Measurements from ENCODE around the gene TEX55.
"Not testable (repeated sequence)": the region's sequence is repeated elsewhere in the genome, so short reads cannot be mapped to it uniquely, and the experiment has no call there.

The TEX55 gene

DNA sequence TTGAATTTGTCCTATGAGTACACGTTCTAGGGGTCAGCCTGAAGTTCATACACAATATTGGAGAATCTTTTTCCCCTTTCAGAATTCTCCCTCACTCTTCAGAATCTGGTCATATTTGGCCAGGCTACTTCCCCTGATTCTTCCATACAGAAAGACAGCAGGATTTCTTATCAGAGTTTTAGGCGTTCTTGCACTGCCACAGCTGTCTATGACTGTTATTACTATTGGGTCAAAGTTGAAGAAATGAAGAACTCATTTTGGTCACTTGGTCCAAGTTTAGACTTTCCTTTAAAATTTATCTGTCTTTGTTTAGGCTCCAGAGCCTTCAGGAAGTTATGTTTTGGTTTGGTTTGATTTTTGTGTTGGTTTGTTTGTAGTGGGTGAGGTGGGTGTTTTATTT lies 12.0 kb downstream of the TEX55 start:
- FAIRE-seq, result no peak
- no peak for DNase-seq (ENCODE audit: extremely low spot score, insufficient read length, low read depth)

- no peak for FAIRE-seq
Observed at GRCh38 chr3:119160361-119160760, 14.4 kb downstream of the TEX55 start.

DNA sequence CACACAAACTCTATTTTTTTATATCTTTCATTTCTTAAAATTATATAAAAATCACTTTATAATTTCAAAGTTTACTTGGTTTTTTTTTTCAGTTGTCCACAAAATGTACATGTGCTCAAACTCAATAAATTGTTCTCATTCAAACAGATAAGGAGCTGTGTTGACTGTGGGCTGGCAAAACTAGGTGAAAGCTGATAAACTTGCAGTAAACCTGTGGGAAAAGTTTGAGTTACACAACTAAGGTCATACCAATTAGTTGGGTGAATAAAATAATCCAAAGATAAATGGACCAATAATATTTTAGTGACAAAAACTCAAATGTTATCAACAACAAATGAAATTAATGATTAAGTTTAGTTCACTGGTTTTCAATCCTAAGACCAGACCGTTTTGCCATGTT lies 14.8 kb downstream of the TEX55 start:
- DNase-seq (ENCODE audit: extremely low spot score, insufficient read length, low read depth) (no peak), FAIRE-seq (no peak)

More at GRCh38 chr3:119160361-119160760, 14.4 kb downstream of the TEX55 start:
- DNase-seq (ENCODE audit: extremely low spot score, insufficient read length, low read depth), result no peak

- FAIRE-seq (no peak), DNase-seq (ENCODE audit: extremely low spot score, insufficient read length, low read depth) (no peak)
Observed at GRCh38 chr3:119161240-119161639, 15.3 kb downstream of the TEX55 start.

GRCh38 chr3:119164745-119165144 lies 18.8 kb downstream of the TEX55 start:
- not testable (repeated sequence) for DNase-seq (ENCODE audit: extremely low spot score, insufficient read length, low read depth); FAIRE-seq

GRCh38 chr3:119170821-119171220 lies 24.9 kb downstream of the TEX55 start:
- FAIRE-seq, result no peak
- no peak for DNase-seq (ENCODE audit: extremely low spot score, insufficient read length, low read depth)

DNA sequence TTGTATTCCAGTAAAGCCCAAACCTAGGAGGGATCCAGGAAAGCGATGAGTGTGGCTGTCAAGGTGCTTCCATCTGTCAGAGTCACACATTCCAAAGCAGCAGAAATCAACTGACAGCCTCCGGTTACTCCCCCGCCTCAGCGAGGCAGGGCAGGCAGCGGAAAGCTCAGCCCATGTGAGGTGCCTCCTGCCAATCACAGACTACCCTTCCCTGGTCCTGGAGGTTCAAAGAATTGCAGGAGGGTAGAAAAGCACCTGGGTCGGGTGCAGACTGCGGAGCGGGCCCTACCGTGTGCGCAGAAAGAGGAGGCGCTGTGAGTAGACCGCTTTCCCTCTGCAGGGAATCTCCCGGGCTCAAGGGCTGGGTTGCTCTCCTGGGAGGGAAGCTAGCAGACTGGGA lies 27.4 kb downstream of the TEX55 start, which contains the start of gene UPK1B:
Gene UPK1B, plus strand, starts transcription at position 274 of the 400 bp plus-strand sequence. CDS start 13,144 bp downstream, outside the sequence.
- FAIRE-seq (no peak), DNase-seq (ENCODE audit: extremely low spot score, insufficient read length, low read depth) (no peak)

- DNase-seq (ENCODE audit: extremely low spot score, insufficient read length, low read depth) (no peak), FAIRE-seq (no peak)
Observed at GRCh38 chr3:119175872-119176756, 30.1 kb downstream of the TEX55 start.

- DNase-seq (ENCODE audit: extremely low spot score, insufficient read length, low read depth), result no peak
- no peak for FAIRE-seq
Observed at GRCh38 chr3:119176778-119177177, 30.8 kb downstream of the TEX55 start.

DNA sequence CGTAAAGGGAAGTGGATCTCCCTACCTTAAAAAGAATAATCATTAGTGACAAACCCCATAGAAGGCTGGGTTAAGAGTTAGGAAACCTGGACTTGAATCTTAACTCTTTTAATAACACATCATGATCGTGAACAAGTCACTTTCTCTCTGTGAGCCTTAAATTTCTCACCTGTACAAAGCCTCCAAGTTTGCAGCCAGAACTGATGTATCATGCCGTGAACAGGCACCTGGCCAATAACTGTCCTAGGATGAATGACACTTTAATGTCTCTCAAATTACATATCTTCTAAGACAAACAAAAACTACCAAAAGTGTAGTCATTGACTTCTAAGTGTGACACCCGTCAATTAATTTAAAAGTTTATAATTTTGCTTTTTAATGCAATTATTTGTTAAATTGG lies 31.4 kb downstream of the TEX55 start:
- no peak for FAIRE-seq
- no peak for DNase-seq (ENCODE audit: extremely low spot score, insufficient read length, low read depth)

DNA sequence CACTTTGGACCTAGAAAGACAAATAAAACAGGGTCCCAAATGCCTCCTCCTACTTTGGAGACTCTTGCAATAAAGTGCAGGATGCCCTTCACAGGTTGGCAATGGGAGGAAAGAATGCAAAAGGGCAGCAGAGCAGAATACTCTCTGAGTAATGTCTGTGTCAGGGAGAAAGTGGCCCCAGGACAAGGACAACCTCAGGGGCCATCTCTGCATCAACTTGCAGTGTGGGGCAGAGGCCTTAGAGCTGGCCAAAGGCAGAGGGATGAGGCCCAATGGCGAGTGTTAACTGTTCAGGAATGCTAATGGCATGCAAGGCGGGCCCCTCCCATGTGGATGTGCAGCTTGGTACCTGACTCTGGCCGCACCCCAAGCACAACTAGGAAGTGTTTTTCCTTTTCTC lies 35.8 kb downstream of the TEX55 start:
- no peak for DNase-seq (ENCODE audit: extremely low spot score, insufficient read length, low read depth)
- no peak for FAIRE-seq

- FAIRE-seq, result no peak
- no peak for DNase-seq (ENCODE audit: extremely low spot score, insufficient read length, low read depth)
Observed at GRCh38 chr3:119184111-119184510, 38.1 kb downstream of the TEX55 start.

DNA sequence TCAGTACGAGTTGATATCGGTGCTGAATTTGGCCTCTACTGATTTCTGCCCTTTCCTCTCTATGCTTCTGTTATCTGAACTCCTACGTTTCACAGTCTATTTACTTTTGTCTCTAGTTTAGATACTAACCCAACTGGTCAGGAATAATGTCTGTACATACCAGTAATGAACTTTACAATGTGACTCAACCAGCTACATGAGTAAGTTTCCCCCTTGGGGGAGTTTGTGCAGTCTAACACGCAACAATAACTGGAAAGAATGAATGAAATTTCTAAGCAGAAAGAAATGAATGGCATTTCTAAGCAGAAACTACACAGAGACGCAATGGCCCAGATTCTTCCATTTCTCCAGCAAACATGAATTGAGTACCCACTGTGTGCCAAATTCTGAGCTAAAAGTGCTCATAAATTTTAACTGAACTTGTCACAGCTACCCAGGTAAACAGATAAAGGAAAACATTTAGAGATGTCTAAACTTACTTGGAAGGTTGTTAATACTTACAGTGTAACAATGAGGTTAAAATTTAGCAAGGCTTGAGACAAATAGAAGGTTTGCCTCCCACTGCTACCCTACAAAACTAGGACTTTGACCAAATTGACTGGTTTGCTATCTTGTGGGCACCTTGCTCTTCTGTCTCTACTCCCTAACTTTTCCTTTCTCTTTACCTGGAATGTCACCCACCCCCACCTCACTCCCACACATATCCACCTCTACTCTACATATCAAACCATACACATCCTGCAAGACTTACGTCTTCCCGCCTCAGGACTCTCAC lies 39.0 kb downstream of the TEX55 start:
- DNase-seq (ENCODE audit: extremely low spot score, insufficient read length, low read depth), result no peak
- no peak for FAIRE-seq

DNA sequence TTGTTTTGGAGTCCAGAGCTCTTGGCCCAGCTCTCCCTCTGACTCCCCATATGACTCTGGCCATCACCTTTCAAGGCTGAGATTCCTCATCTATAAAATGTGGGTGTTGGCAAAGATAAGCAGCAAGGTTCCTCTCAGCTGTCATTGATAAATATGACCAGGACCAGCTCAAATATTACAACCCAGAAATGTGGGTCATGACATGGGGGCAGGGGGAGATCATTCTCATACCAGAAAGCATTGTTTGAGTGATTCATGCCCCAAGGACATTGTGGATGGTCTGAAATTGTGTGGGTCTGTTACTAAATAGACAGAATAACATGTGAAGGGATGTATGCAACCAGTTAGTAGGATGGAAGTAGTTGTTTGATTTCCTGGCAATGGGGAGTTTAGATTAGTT lies 41.3 kb downstream of the TEX55 start:
- FAIRE-seq (no peak), DNase-seq (ENCODE audit: extremely low spot score, insufficient read length, low read depth) (no peak)

- DNase-seq (ENCODE audit: extremely low spot score, insufficient read length, low read depth) (no peak), FAIRE-seq (no peak)
Observed at GRCh38 chr3:119191800-119192199, 45.8 kb downstream of the TEX55 start.

- FAIRE-seq, result no peak
- DNase-seq (ENCODE audit: extremely low spot score, insufficient read length, low read depth), result no peak
Observed at GRCh38 chr3:119194237-119195150, 48.5 kb downstream of the TEX55 start.

DNA sequence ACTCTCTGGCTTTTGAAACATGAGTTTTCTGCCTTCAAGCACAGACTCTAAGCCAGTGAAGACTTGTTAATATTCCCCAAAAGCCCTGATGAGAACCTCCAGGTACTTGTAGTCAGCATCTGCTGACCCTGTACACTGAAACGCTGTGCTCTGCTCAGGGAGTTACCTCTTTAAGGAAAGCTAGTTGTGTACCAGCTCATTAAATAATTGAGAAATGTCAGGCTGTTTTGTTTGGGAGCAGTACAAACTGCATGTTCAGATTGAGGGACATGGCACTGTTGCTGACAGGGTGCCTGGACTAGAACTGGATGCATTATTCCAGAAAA lies 49.1 kb downstream of the TEX55 start:
- FAIRE-seq (no peak), DNase-seq (ENCODE audit: extremely low spot score, insufficient read length, low read depth) (no peak)

GRCh38 chr3:119195911-119196310 lies 49.9 kb downstream of the TEX55 start:
- FAIRE-seq, result no peak
- DNase-seq (ENCODE audit: extremely low spot score, insufficient read length, low read depth), result no peak

All from GM18507 (cell line).